ENCODE measurements around the gene RUNX1. TPM values are rescaled to one million over a fixed set of nuclear protein-coding genes. Genes with fewer than 3 reads are reported as not detected.

Gene RUNX1
- total and polyA plus RNA-seq, 10 of the 15 experiments (the other 5 are each of a cell fraction or from before 2014, with no cell fraction given), result 0.90 to 15.2 (median 4.1) TPM

DNA sequence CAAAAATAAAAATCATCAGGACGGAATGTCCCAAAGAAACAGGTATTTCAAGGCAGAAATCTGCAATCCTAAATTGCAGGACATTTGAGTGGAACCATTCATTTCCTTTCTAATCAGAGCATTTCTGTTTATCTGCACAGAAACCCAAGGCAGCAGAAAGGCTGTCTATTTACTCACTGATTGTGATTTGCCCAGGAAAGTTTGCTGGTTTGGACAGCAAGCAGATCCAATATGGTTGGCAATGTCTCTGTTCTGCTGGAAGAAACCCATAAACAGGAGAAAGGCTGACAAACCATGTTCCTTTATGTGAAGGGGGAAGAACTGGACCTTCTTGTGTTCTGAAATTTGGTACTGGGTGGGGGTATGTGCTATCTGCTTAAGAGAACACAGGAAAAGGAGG is 260.2 kb downstream of the RUNX1 start:
- ChIA-PET POLR2A (no interaction called here), CTCF (interaction anchor here (0.7 kb wide), 1 partner anchor 783 kb away, joined by 3 read pairs; no protein-coding TSS in a partner anchor), SMC1A (ENCODE audit: uncharacterized antibody, unreplicated experiment) (no interaction called here), RAD21 (ENCODE audit: unreplicated experiment) (no interaction called here)
- DNase-seq (ENCODE audit: low read depth, low spot score) (no peak), FAIRE-seq (no peak), ATAC-seq (no peak)
- no peak overlapping the region for H3K9ac ChIP-seq (ENCODE audit: control insufficient read depth, insufficient read depth, low read length)
- H3K4me3 ChIP-seq, result no peak overlapping the region
- no peaks in the 10 kb centered on the region for H3K4me1 ChIP-seq (ENCODE audit: control insufficient read depth, insufficient read depth, low read length)
- H3K9me3 ChIP-seq (replicated peaks; ENCODE audit: control insufficient read depth, insufficient read depth, low read length), result no peaks in the 10 kb centered on the region
- H3K79me2 ChIP-seq (ENCODE audit: control insufficient read depth, insufficient read depth, low read length), result no peaks in the 10 kb centered on the region
- 53% methylated on average over 1 of the region's 1 CpG for WGBS (ENCODE audit: insufficient coverage, insufficient replicate concordance, low lambda C conversion rate, missing lambda C conversion rate)
- no peak overlapping the region for H3K27ac ChIP-seq (ENCODE audit: control insufficient read depth, insufficient read depth)
- H3K27me3 ChIP-seq (replicated peaks in 1 of 2; ENCODE audit: control insufficient read depth in 2 of 2, insufficient read depth in 2 of 2, low read length in 1 of 2), result no peaks in the 10 kb centered on the region; a peak in 1 of 4 replicates
- intact Hi-C loops (cut with micrococcal nuclease; ENCODE audit: unreplicated experiment), result no loop called here
- BruUV-seq (replicated peaks), result no TSS peak
- H2AFZ ChIP-seq (ENCODE audit: control insufficient read depth, low read depth, low read length), result no peak overlapping the region
- in situ Hi-C loops (cut with MboI), result no loop called here
- no peak overlapping the region for H3K4me2 ChIP-seq (ENCODE audit: control insufficient read depth, insufficient read depth)
- H3K36me3 ChIP-seq (ENCODE audit: control insufficient read depth in 2 of 2, insufficient read depth in 2 of 2, low read length in 1 of 2), result no peaks in the 10 kb centered on the region
- H4K20me1 ChIP-seq (ENCODE audit: control insufficient read depth, insufficient read depth), result no peaks in the 10 kb centered on the region
- TF ChIP-seq, protein P1, sequence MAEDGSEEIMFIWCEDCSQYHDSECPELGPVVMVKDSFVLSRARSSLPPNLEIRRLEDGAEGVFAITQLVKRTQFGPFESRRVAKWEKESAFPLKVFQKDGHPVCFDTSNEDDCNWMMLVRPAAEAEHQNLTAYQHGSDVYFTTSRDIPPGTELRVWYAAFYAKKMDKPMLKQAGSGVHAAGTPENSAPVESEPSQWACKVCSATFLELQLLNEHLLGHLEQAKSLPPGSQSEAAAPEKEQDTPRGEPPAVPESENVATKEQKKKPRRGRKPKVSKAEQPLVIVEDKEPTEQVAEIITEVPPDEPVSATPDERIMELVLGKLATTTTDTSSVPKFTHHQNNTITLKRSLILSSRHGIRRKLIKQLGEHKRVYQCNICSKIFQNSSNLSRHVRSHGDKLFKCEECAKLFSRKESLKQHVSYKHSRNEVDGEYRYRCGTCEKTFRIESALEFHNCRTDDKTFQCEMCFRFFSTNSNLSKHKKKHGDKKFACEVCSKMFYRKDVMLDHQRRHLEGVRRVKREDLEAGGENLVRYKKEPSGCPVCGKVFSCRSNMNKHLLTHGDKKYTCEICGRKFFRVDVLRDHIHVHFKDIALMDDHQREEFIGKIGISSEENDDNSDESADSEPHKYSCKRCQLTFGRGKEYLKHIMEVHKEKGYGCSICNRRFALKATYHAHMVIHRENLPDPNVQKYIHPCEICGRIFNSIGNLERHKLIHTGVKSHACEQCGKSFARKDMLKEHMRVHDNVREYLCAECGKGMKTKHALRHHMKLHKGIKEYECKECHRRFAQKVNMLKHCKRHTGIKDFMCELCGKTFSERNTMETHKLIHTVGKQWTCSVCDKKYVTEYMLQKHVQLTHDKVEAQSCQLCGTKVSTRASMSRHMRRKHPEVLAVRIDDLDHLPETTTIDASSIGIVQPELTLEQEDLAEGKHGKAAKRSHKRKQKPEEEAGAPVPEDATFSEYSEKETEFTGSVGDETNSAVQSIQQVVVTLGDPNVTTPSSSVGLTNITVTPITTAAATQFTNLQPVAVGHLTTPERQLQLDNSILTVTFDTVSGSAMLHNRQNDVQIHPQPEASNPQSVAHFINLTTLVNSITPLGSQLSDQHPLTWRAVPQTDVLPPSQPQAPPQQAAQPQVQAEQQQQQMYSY (CRISPR knock-in tag; IDR thresholded peaks at IDR 0.05), result no peak
- TF ChIP-seq POLR2AphosphoS2 (IDR thresholded peaks at IDR 0.05; ENCODE audit: low read depth, low read length), result no peak
- TF ChIP-seq MYB (IDR thresholded peaks at IDR 0.05; ENCODE audit: borderline replicate concordance, low read depth, low read length), result no peak
- TF ChIP-seq, protein P2, sequence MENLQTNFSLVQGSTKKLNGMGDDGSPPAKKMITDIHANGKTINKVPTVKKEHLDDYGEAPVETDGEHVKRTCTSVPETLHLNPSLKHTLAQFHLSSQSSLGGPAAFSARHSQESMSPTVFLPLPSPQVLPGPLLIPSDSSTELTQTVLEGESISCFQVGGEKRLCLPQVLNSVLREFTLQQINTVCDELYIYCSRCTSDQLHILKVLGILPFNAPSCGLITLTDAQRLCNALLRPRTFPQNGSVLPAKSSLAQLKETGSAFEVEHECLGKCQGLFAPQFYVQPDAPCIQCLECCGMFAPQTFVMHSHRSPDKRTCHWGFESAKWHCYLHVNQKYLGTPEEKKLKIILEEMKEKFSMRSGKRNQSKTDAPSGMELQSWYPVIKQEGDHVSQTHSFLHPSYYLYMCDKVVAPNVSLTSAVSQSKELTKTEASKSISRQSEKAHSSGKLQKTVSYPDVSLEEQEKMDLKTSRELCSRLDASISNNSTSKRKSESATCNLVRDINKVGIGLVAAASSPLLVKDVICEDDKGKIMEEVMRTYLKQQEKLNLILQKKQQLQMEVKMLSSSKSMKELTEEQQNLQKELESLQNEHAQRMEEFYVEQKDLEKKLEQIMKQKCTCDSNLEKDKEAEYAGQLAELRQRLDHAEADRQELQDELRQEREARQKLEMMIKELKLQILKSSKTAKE (IDR thresholded peaks at IDR 0.05; ENCODE audit: low read depth, poor library complexity, severe bottlenecking), result no peak
- no peak for TF ChIP-seq STAT1 (conservative IDR thresholded peaks at IDR 0.05)
- no peak for TF ChIP-seq RAD21 (IDR thresholded peaks at IDR 0.05; ENCODE audit: insufficient read depth, low read depth, low read length)
- TF ChIP-seq POLR2A (IDR thresholded peaks at IDR 0.05; ENCODE audit: low read depth, low read length), result no peak
- TF ChIP-seq, protein P3, sequence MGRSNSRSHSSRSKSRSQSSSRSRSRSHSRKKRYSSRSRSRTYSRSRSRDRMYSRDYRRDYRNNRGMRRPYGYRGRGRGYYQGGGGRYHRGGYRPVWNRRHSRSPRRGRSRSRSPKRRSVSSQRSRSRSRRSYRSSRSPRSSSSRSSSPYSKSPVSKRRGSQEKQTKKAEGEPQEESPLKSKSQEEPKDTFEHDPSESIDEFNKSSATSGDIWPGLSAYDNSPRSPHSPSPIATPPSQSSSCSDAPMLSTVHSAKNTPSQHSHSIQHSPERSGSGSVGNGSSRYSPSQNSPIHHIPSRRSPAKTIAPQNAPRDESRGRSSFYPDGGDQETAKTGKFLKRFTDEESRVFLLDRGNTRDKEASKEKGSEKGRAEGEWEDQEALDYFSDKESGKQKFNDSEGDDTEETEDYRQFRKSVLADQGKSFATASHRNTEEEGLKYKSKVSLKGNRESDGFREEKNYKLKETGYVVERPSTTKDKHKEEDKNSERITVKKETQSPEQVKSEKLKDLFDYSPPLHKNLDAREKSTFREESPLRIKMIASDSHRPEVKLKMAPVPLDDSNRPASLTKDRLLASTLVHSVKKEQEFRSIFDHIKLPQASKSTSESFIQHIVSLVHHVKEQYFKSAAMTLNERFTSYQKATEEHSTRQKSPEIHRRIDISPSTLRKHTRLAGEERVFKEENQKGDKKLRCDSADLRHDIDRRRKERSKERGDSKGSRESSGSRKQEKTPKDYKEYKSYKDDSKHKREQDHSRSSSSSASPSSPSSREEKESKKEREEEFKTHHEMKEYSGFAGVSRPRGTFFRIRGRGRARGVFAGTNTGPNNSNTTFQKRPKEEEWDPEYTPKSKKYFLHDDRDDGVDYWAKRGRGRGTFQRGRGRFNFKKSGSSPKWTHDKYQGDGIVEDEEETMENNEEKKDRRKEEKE (IDR thresholded peaks at IDR 0.05), result no peak
- TF ChIP-seq GABPA (IDR thresholded peaks at IDR 0.05; ENCODE audit: low read depth), result no peak
- TF ChIP-seq SMARCA5 (IDR thresholded peaks at IDR 0.05), result no peak
- TF ChIP-seq, protein P4, sequence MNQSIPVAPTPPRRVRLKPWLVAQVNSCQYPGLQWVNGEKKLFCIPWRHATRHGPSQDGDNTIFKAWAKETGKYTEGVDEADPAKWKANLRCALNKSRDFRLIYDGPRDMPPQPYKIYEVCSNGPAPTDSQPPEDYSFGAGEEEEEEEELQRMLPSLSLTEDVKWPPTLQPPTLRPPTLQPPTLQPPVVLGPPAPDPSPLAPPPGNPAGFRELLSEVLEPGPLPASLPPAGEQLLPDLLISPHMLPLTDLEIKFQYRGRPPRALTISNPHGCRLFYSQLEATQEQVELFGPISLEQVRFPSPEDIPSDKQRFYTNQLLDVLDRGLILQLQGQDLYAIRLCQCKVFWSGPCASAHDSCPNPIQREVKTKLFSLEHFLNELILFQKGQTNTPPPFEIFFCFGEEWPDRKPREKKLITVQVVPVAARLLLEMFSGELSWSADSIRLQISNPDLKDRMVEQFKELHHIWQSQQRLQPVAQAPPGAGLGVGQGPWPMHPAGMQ (IDR thresholded peaks at IDR 0.05; ENCODE audit: borderline replicate concordance), result no peak

All from GM12878 (cell line).